Hematopoietic multipotent progenitor cell treated with erythropoietin and hydrocortisone succinate and interleukin-3 and kit ligand, for 4 days (in vitro differentiated cells): ENCODE data around the gene CARF.
"Not testable (repeated sequence)": the region's sequence is repeated elsewhere in the genome, so short reads cannot be mapped to it uniquely, and the experiment has no call there.

Experiments
- DNase-seq: peaks from one replicate; pipeline ENCODE4 v3.0.0-alpha.2; 2015

The CARF gene

GRCh38 chr2:202911512-202912341 is at the start of gene CARF, which contains the start of gene WDR12:
CARF (plus strand) TSS chr2:202912275; CDS start chr2:202941903, 29,628 bp downstream.
WDR12 (minus strand) TSS chr2:202911673; CDS start chr2:202911476, 197 bp downstream.
- peak; percentile 98 for DNase-seq

- DNase-seq = peak; percentile 86
Measured at GRCh38 chr2:202870431-202871299, 41.4 kb upstream of the CARF start.

- DNase-seq = peak; percentile 81
Measured at GRCh38 chr2:202871300-202872141, 40.6 kb upstream of the CARF start, which contains the start of gene ICA1L. ICA1L (minus strand) TSS chr2:202871766; CDS start chr2:202829009, 42,757 bp downstream.

- no peak for DNase-seq
Measured at GRCh38 chr2:202877699-202878098, 34.4 kb upstream of the CARF start.

- DNase-seq = no peak
Measured at GRCh38 chr2:202881570-202881969, 30.5 kb upstream of the CARF start.

- DNase-seq = peak; percentile 36
Measured at GRCh38 chr2:202883987-202884675, 27.9 kb upstream of the CARF start.

GRCh38 chr2:202885190-202885589 is 26.9 kb upstream of the CARF start:
- no peak for DNase-seq

- DNase-seq = not testable (repeated sequence)
Measured at GRCh38 chr2:202905507-202905906, 6.6 kb upstream of the CARF start.

- DNase-seq = peak; percentile 20
Measured at GRCh38 chr2:202908186-202908585, 3.9 kb upstream of the CARF start.

GRCh38 chr2:202909394-202910192 is 2.5 kb upstream of the CARF start:
- DNase-seq = peak; percentile 50

- DNase-seq = not testable (repeated sequence)
Measured at GRCh38 chr2:202910250-202910649, 1.8 kb upstream of the CARF start.

- DNase-seq = peak; percentile 23
Measured at GRCh38 chr2:202910698-202911097, 1.4 kb upstream of the CARF start.

- DNase-seq = no peak
Measured at GRCh38 chr2:202911203-202911511, 918 bp upstream of the CARF start.

- not testable (repeated sequence) for DNase-seq
Measured at GRCh38 chr2:202912342-202913201, 497 bp downstream of the CARF start.

GRCh38 chr2:202918860-202919259 is 6.8 kb downstream of the CARF start:
- DNase-seq = no peak

GRCh38 chr2:202932425-202933138 is 20.5 kb downstream of the CARF start:
- DNase-seq = no peak

- no peak for DNase-seq
Measured at GRCh38 chr2:202933139-202933510, 21.1 kb downstream of the CARF start.

GRCh38 chr2:202933958-202934357 is 21.9 kb downstream of the CARF start:
- DNase-seq = no peak

GRCh38 chr2:202934456-202934855 is 22.4 kb downstream of the CARF start:
- no peak for DNase-seq

- DNase-seq = no peak
Measured at GRCh38 chr2:202938960-202939359, 26.9 kb downstream of the CARF start.
